ENCODE measurements around the gene DDX25.

DNA sequence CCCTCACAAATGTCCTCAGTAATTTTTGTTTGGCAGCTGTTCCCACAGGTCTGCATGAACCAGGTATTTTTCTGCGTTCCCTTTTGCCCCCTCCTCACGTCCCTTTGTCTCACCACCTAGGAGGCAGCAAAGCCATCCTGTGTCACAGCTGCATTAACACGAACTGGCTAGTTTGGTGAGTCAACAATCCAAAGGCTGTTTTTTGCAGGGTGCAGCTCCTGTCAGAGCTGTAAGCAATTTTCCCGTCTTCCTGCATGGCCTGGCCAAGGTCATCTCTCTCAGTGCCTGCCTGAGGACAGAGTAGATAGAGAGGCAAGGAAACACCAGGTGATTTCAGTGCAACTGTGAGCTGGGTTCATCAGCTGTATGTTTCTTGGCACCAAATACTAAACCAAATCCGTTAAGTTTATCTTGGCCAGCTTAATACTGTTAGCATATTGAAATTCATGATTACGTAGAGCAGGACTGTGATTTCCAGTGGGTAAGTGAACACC lies 21.0 kb downstream of the DDX25 start:
- no peak for TF ChIP-seq POLR2A (IDR thresholded peaks at IDR 0.05)
- TF ChIP-seq, protein P1, sequence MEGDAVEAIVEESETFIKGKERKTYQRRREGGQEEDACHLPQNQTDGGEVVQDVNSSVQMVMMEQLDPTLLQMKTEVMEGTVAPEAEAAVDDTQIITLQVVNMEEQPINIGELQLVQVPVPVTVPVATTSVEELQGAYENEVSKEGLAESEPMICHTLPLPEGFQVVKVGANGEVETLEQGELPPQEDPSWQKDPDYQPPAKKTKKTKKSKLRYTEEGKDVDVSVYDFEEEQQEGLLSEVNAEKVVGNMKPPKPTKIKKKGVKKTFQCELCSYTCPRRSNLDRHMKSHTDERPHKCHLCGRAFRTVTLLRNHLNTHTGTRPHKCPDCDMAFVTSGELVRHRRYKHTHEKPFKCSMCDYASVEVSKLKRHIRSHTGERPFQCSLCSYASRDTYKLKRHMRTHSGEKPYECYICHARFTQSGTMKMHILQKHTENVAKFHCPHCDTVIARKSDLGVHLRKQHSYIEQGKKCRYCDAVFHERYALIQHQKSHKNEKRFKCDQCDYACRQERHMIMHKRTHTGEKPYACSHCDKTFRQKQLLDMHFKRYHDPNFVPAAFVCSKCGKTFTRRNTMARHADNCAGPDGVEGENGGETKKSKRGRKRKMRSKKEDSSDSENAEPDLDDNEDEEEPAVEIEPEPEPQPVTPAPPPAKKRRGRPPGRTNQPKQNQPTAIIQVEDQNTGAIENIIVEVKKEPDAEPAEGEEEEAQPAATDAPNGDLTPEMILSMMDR (IDR thresholded peaks at IDR 0.05), result no peak

Data from body of pancreas (tissue), 4 donors.